NOMO-1 treated with DMSO at 0.1 percent for 48 hours (cell line): Measurements from ENCODE around the gene PALM2AKAP2.

Experiments
- DNase-seq: peaks from one replicate; lab custom pipeline; 2025; ENCODE audit not compliant: unreplicated experiment; lab: John Stamatoyannopoulos, UW

The PALM2AKAP2 gene

DNA sequence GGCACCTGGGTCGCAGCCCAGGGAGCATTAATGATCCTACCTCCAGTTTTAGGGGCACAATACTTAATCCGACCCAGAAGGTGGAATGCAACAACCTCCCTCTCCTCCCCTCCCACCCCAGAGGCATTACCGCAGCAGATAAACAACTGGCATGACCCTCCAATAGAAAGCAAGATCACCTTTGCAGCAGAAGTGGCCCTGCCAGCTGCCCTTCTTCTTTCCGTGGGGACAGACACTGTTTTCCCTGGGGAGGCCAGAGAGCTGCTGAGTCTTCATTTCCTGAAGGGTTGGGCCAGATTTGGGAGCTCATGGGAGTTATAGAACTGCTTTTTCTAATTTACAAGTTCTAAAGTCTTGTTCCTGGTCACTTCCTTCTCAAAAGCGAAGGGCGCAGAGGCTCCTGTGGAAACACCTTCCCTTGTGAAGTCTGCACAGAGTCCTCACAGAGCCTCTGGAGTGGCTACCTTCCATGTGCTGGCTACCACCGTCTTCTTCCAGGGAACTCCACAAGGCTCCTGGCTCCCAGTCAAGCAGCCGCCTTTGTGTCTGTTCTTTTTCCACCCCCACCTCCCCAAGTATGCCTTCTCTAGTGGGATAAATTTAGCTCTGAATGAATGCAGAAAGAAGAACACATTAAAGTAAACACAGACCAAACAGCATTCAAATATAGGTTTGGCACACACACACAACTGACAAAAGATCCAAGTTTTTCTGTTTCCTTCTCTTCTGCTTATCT lies 8.0 kb upstream of the PALM2AKAP2 start:
- no peak for DNase-seq

DNA sequence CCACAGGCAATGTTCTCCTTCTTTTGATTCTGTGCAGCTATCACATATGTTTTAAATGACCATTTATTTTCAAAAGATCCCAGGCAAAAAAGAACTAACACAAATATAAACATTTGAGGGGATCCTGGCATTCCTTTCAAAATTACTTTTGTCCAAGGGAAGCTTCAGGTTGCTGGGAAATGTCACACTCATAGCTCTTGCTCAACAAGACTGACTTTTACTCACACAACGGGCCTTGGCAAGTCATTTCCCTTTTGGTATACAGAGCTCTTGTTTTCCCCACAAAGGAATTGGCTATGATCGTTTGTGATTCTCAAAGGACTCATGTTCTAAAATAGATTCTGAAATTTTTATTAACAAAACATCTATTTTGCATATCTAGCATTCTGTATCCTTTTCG lies 4.5 kb upstream of the PALM2AKAP2 start:
- DNase-seq, result no peak

DNA sequence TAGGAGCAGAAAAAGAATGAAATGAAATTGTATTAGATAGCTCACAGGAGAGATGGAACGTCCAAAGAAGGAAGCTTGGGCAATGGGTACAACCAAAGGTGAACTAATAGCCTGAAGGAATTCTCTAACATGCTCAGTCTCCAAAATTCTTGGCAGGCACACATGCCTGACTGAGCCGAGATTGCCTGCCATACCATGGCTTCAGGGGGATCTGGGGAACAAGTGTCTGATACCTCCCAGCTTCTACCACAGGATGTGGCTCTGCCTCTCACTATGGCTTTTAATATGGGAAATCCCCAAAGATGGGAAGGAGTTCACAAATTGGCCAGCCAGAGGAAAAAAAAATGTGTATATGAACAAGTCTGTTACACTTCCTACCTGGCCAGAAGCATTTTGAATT lies 3.6 kb upstream of the PALM2AKAP2 start:
- no peak for DNase-seq

DNA sequence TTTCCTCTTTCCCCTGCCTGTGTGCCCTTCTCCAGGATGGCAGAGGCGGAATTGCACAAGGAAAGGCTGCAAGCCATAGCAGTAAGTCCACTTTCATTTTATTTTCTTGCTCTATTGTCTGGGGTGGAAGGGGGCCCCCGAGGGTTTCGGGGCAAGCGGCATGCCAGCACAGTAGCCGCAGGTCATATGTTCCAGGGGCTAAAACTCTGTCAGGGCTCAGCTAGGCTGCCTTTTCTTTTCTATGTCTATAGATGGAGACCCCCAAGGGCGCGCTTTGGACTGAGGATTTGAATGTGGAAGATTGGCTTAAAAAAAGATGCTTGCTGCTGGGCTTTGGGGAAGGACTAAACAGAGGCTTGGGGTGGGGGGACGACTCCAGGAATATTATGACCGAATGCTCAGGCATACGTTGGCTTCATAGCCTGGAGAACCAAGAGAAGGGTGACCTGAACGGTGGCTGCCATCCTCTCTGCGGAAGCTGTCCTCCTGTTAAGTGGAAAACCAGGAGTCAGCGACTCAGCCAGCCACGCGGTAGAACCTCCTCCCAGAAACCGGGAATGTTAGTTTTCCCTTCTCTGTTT lies 545 bp downstream of the PALM2AKAP2 start:
- DNase-seq, result no peak

DNA sequence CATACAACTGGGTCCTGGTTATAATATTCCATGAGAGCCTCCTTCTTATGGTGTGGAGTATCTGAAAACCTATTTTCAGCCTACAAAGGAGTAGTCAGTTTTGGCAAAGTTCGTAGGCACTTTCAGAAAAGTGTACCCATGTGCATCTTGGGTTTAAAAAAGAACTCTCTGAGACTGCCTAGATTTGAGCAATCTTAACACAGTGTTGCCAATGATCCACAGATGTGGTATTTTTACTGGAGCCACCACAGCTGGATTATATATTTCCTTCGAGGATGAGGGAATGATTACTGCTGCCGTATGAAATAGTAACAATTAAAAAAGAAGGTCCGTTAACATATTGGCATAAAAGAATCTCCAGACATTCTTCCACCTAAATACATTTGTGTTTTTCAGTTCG lies 1.1 kb downstream of the PALM2AKAP2 start:
- no peak for DNase-seq

DNA sequence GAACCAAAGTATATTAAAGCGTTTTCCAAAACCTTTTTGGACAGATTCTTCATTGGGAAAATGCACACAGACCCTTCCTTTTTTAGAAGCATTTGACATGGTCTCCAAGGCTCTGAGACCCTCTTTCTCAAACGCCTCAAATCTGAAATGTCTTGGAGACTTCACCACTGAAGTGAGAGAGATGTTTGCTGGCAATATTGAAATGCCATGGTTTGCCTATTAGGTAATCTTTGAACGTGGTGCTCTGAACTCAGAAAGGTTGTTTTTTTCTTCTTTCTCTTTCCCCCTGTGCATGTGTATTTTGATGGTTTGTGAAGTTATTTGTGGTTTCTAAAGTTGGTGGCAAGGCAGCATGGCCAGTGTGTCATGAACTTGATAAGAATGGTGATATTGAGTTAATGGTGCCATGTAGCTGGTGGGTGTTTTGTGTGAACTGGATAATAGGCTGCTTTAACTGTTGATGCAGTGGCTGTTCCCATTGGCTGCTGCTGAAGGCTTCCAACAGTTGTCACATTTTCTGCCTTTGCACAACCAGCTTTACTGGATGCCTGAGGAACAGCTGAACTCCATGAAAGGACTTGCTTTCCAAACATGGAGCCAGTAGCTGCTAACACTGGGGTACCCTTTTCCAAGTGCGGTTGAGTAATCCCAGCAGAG lies 1.7 kb downstream of the PALM2AKAP2 start:
- DNase-seq, result no peak

DNA sequence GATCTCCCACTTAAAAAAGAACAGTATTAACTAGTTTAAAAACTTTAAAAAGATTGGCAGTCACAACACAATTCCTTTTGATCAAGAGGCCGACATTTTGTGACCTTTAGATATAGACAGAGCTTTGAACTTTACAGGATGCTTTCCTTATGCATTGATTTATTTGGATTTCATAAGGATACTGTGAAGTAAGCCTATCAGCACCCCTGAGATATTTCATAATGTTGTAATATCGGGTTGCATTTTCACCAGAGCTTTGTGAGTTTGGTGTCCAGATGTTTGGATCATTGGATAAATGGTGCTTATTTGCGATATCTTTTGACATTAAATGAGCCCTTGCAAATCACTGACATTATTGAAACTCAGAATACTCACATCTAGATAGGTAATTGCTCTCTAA lies 7.7 kb downstream of the PALM2AKAP2 start:
- no peak for DNase-seq

DNA sequence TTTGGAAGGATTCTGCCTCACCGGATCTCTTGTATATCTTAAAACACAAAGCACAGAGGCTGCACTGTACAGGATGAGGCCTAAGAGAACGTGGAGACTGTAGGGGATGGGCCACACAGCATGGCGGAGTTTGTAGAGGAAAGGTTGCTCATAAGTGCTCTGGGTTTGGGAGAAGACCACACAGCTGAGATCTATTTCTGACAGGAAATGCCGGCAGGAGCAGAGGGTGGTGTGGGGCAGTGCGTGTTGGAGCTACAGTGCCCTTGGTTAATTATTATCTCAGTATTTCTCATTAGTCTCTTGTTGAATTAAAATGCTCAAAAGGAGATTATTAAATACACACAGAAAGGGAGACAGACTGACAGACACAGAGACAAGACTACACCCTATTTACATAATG lies 9.6 kb downstream of the PALM2AKAP2 start:
- no peak for DNase-seq

DNA sequence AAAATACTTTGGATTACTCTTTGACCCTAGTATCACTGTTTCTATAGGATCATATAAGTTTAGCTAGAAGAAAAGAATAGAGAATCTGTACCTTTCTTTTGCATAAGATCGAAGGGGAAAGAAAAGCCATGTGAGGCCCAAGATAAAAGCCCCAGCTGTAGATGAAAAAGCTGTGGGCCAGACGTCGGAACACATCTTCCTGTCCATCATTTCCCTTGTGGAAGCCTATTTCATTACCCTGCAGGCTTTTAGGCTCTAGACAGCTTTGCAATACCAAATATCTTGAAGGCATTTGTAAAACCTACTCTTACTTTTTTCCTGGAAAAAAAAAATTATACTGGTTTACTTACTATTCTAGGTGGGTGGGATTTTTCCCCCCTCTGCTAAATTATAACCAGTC lies 10.0 kb downstream of the PALM2AKAP2 start:
- no peak for DNase-seq

DNA sequence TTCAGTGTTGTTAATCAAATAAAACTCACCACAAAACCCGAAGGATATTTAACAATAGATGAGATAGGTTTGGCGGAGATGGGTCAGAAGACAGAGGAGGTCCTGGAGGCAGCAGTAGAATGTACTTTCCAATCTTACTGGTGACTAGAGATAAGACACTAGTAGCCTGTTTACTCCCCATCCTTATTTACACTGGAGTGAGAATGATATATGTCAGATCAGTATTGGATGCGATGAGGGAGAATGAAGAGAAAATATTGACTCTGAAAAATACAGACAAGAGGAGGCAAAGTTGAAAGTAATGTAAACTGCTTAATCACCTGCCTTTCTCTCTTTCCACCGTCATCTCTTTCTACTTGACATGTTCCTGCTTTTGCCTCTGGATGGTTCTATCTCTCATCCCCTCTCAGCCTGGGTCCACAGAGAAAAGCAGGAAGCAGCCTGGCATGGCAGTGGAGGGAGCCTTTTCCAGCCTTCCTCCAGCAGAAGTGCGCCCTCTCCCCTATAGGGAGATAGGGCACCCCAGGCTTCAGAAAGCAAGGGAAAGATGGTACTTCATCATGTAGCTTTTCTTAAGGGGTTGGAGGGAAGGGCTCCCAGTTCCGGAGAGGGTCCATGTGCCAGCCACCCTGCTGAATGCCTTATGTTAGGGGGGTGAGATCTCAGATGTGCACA lies 11.1 kb downstream of the PALM2AKAP2 start:
- no peak for DNase-seq

DNA sequence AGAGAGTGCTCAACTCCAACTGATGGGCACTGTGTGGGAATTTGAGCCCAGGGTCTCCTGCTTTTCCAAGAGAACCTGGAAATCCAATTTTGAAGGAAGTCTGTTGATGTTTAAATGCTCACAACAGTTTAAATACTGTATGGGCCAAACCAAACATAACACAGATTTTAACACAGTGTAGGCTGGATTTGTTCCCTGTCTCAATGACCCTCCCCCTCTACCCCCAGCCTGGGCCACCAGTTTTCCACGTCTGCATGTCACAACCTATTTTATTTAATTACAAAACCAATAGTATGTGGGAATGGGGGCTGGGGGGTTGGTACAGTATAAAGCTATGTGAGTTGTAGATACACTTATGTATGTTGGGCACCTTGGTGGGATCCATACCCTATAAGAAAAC lies 11.7 kb downstream of the PALM2AKAP2 start:
- no peak for DNase-seq

DNA sequence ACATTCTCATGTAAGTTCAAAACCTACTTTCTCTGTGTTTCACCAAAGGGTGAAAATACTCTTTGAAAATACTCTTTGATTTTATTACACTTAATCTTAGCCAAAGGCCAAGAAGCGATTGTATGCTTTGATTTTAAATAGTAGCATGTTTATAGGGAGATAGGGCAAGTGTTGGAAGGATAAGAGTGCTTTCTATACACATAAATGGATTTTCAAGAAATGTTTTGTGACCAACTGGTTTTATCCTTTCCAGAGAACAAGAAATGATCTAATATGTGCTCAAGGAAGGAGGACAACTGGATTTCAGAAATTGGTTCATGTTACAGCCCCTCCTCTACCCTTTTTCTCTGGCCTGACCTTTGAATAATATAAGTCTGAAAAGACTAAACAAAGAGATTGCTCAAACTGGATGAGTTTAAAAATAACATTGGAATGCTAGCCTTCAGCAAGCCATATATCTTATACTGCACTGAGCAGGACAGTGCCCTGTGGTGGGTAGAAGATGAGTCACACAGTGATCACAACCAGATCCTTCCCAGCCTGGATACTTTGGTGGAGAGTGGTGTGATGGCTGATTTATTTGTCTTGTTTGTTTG lies 13.1 kb downstream of the PALM2AKAP2 start:
- no peak for DNase-seq

DNA sequence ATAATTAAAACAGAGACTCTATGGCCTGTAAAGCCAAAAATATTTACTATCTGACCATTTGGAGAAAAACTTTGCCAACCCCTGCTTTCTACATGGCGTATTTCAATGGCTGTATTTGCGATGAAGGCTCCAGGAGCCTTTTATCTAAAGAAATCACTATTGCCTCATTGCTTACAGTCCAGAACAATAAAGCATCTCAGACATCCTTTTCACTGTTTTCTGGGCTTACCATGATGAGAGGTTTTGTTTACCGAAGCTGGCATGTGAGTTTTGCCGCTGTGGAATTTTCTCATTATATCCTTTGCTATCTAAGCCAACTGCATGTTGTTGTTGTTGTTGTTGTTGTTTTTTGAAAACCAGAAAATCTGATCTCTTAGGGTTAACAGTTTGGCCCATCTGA lies 13.9 kb downstream of the PALM2AKAP2 start:
- DNase-seq, result no peak

DNA sequence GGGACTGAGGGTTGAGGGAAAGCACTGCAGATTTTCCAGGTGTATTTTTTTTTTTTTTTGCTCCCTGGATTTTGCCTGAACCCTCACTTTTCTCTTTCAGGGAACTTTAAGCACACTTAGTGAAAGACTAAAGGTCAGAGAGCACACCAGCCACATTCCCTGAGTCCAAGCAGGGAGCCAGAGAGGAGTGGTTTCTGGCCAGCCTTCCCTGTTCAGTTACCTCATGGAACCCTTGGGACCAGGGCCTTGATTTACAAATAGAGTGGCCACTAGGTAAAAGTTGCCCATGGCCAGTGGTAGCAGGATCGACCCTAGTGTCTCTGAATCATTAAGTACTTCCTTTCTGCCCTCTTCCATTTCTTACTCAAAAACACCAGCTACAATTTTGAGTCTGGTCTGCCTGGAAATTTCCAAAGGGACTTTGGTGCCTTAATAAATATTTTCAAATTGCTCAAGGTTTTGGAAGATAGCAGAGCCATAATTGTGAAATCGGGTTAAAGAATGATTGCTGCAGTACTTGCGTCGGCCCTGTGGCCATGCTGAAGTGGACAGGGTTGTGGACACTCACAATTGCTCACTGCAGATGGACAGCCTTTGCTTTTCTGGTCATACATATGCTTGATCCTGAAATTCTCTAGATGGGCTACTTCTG lies 14.5 kb downstream of the PALM2AKAP2 start:
- no peak for DNase-seq

DNA sequence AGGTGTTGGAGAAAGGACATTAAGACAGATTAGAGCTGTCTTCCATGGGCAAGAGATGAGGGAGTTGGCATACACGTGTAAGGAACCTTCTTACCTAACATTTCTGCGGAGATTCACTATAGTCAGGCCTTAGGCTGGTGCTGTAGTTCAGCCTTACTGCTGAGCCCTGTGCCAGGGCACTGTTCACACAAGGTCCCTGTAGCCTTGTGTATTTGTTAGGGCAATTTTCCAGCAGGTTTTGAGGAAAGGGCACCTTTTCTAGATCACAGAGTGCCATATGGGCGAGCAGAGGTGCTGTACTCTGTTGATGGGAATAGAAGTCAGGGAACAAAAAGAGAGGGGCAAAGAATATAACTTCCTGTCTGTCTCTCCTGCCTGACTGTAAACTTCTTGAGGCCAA lies 15.6 kb downstream of the PALM2AKAP2 start:
- DNase-seq, result no peak

DNA sequence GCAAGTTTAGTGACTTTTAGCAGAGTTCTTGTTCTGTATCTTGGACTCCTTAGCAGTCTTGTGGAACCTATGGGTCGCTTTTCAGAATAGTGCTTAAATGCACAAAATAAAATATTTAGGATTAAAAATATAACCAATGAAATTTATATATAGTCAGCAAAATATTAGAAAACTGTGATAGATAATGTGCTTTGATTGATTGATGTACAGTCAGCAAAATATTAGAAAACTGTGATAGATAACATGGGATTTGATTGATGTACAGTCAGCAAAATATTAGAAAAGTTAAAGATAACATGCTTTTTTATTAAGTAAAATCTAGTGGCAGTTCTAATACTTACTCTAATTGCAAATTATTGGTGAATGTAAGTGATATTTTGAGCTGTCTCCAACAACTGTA lies 16.1 kb downstream of the PALM2AKAP2 start:
- no peak for DNase-seq

DNA sequence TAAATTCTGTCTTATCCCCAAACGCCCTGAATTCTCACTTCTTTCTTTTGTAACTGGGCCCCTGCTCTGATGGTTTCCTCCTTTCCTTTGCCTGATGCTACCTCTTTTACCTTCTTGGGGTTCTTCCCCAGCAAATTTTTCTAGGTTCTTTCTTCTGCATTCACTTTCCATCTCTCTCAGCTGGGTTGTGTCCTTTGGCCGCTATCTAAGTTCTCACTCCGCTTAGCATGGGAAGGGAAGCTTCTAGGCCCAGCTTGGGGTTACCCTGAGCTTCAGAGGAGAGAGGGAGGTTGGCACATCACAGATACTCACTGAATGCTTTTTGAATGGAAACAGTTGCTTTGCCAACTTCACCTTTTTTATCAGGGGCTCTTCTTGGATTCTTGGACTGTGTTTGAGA lies 17.0 kb downstream of the PALM2AKAP2 start:
- DNase-seq, result no peak

DNA sequence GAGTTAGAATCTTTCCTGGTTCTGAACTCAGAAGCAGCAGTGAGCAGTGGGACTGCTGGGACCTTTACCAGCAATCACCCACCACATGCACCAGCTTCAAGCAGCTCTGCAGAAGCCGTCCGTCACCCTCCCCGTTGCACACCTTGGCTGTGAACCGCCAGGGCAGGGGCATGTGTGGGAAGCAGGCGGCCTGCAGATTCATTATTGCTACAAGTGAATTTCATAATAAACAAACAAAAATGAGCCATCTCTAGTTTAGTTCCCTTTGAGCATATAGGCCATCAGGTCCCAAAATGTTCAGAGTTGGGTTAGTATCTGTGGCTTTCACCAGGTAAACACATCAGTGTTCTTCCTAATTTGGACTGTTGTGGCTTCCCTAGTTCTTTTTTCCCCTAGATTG lies 17.5 kb downstream of the PALM2AKAP2 start:
- no peak for DNase-seq

DNA sequence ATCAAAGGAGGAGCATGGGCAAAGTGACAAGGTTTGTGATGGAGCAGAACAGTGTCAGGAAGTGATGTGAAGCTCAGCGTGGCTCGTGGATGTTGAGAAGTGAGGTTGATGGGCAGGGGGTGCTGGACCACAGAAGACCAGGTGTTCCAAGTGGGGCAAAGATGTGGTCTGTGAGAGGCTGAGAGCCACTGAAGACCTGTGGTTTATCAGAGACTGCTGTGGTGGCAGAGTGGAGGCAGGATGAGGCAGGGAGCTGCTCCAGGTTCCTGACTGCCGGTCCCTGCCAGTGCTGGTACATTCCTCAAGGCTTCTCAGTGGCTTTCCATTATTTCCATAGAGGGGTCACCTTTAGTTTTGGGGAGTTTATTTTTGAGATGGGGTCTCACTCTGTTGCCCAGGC lies 19.1 kb downstream of the PALM2AKAP2 start:
- DNase-seq, result no peak

DNA sequence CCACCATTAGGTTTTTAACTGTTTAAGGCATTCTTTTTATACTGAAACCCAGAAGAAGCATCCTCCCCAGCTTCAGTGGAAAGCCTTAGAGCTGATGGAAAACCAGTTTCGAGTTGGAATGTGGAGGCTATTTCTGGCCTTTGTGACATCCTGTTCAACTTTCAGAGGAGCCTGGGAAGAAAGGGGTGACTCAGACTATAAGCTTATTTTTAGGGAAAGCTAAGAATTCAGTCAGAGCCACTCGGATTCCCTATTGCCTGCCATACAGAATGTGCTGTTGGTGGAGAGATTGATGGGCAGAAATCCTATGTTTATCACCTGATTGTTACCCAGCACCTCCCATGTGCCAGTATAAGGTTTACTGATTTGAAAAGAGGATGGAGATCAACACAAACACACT lies 19.8 kb downstream of the PALM2AKAP2 start:
- DNase-seq, result no peak

DNA sequence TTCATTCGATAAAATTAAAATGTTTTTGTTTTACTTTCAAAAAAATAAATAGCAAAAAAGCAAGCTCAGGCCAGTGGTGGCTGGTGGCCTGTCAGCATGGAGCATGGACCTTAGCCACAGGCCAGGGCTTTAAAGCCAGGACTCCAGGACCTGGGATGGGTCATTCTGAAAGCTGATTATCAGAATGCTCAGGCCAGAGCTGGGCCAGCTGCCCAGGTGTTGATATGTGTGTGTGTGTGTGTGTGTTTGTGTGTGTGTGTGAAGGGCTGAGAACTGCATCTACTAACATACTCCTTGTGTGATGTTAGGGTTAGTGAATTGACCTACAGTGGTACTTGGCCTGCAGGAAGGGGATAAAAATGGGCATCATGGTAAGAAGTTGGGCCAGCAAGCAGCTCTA lies 21.5 kb downstream of the PALM2AKAP2 start:
- no peak for DNase-seq
